ENCODE results near the gene DECR2.

The DECR2 gene

DNA sequence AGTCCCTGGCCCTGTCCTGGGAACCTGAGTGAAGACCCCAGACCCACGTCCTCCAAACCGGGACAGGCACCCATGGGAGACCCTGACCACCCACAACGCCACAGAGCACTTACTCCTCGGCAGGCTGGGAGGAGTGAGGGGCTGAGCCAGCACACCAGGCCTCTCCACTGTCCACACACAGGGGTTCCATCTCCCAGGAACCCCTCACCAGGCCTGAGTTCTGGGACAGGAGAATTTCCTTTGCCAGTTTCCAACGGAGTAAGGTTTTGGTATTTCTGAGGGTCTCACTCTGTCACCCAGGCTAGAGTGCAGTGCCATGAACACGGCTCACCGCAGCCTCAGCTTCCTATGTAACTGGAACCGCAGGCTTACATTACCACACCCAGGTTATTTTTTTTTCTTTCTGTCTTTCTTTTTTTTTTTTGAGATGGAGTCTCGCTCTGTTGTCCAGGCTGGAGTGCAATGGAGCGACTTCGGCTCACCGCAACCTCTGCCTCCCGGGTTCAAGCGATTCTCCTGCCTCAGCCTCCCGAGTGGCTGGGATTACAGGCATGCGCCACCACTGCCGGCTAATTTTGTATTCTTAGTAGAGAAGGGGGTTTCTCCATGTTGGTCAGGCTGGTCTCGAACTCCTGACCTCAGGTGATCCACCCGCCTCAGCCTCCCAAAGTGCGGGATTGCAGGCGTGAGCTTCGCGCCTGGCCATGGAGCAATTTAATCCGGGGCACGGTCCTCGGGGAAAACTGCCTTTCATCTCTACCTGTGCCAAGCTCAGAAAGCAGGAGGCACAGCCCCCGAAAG, 21.5 kb upstream of the DECR2 start:
- no peaks in the 10 kb centered on the region for H3K36me3 ChIP-seq (ENCODE audit: control insufficient read depth, insufficient read depth, low read length)
- peaks cover 5% of the 10 kb centered on the region for H3K79me2 ChIP-seq
- peak overlapping the region; percentile 46 for H3K27ac ChIP-seq
- peaks cover 18% of the 10 kb centered on the region for H3K4me1 ChIP-seq
- H3K4me3 ChIP-seq (ENCODE audit: low read depth, low read length), result peak overlapping the region; percentile 66
- H2AFZ ChIP-seq, result no peak overlapping the region
- H3K9ac ChIP-seq, result no peak overlapping the region
- H3K4me2 ChIP-seq (ENCODE audit: low read length), result peak overlapping the region; percentile 93
- TF ChIP-seq CTCF (IDR thresholded peaks at IDR 0.05), result no peak
- no peaks in the 10 kb centered on the region for H3K9me3 ChIP-seq (ENCODE audit: control insufficient read depth, low read length)
- H3K27me3 ChIP-seq (ENCODE audit: control insufficient read depth, insufficient read depth, low read length), result no peaks in the 10 kb centered on the region

GRCh38 chr16:380762-381011, 21.0 kb upstream of the DECR2 start:
- Histone ChIP-seq H3K4me2 (ENCODE audit: low read length) (peak overlapping the region; percentile 93), H3K9ac (peak overlapping the region; percentile 43), H3K79me2 (peaks cover 5% of the 10 kb centered on the region), H3K4me1 (peaks cover 18% of the 10 kb centered on the region), H2AFZ (peak overlapping the region; percentile 58), H3K27me3 (ENCODE audit: control insufficient read depth, insufficient read depth, low read length) (no peaks in the 10 kb centered on the region), H3K9me3 (ENCODE audit: control insufficient read depth, low read length) (no peaks in the 10 kb centered on the region), H3K36me3 (ENCODE audit: control insufficient read depth, insufficient read depth, low read length) (no peaks in the 10 kb centered on the region), H3K27ac (no peak overlapping the region), H3K4me3 (ENCODE audit: low read depth, low read length) (peak overlapping the region; percentile 66)
- TF ChIP-seq CTCF (IDR thresholded peaks at IDR 0.05), result no peak

GRCh38 chr16:381012-381788, 20.5 kb upstream of the DECR2 start:
- Histone ChIP-seq H2AFZ (peak overlapping the region; percentile 58), H3K27ac (peak overlapping the region; percentile 20), H3K9me3 (ENCODE audit: control insufficient read depth, low read length) (no peaks in the 10 kb centered on the region), H3K36me3 (ENCODE audit: control insufficient read depth, insufficient read depth, low read length) (no peaks in the 10 kb centered on the region), H3K79me2 (peaks cover 5% of the 10 kb centered on the region), H3K9ac (peak overlapping the region; percentile 43), H3K4me3 (ENCODE audit: low read depth, low read length) (peak overlapping the region; percentile 66), H3K4me1 (peaks cover 18% of the 10 kb centered on the region), H3K4me2 (ENCODE audit: low read length) (peak overlapping the region; percentile 93), H3K27me3 (ENCODE audit: control insufficient read depth, insufficient read depth, low read length) (no peaks in the 10 kb centered on the region)
- TF ChIP-seq CTCF (IDR thresholded peaks at IDR 0.05), result no peak

GRCh38 chr16:381789-382717, 19.6 kb upstream of the DECR2 start, which contains the start of gene PGAP6:
PGAP6 (minus strand) TSS chr16:381978; CDS start chr16:381821, 157 bp downstream.
- H3K4me1 ChIP-seq, result peaks cover 18% of the 10 kb centered on the region
- no peaks in the 10 kb centered on the region for H3K9me3 ChIP-seq (ENCODE audit: control insufficient read depth, low read length)
- H3K27ac ChIP-seq, result peak within 1 kb of the TSS; percentile 71
- no peaks in the 10 kb centered on the region for H3K36me3 ChIP-seq (ENCODE audit: control insufficient read depth, insufficient read depth, low read length)
- H2AFZ ChIP-seq, result peak within 1 kb of the TSS; percentile 89
- H3K4me2 ChIP-seq (ENCODE audit: low read length), result peak within 1 kb of the TSS; percentile 93
- no peak for TF ChIP-seq CTCF (IDR thresholded peaks at IDR 0.05)
- H3K9ac ChIP-seq, result peak within 1 kb of the TSS; percentile 43
- peak within 1 kb of the TSS; percentile 83 for H3K4me3 ChIP-seq (ENCODE audit: low read depth, low read length)
- no peaks in the 10 kb centered on the region for H3K27me3 ChIP-seq (ENCODE audit: control insufficient read depth, insufficient read depth, low read length)
- H3K79me2 ChIP-seq, result peaks cover 5% of the 10 kb centered on the region
